K562 (cell line): ENCODE results near the gene PRRT2. TPM values are rescaled to one million over a fixed set of nuclear protein-coding genes. Genes with fewer than 3 reads are reported as not detected.
A peak's percentile ranks its signal among the peaks of the same experiment; 100 is the strongest.

Experiments
- ATAC-seq: fragments of 200-7000 bp; cut with Tn5 transposase; 3 replicates; pipeline ENCODE4 v1.9.1; 2020; ENCODE audit warnings: moderate library complexity
- BruUV-seq: library from RNA; stranded (reverse); fragments of 400-500 nt; replicated peaks from 2 replicates; lab custom pipeline; 2021; lab: Mats Ljungman, UMichigan
- CTCF ChIA-PET: fragments of 300-600 bp; formaldehyde crosslinking; extraction: SDS; loops from one replicate; lab custom pipeline; 2021; ENCODE audit warnings: low intra/inter-chr PET ratio; lab: Yijun Ruan, JAX
- POLR2A ChIA-PET: fragments of 300-600, 350-650 bp; sonication (Branson Sonifier 250); formaldehyde crosslinking; extraction: SDS; loops from one replicate; lab custom pipeline; 2021; ENCODE audit warnings: antibody characterized with exemption, inconsistent platforms; lab: Yijun Ruan, JAX
- DNase-seq, 4 experiments: peaks; one replicate each; pipeline versions ENCODE4 v3.0.0 to v3.0.0-alpha.2; 2011 to 2018; ENCODE audit warnings: low spot score in 3 of 4, mixed read lengths in 3 of 4; ENCODE audit errors: extremely low read depth in 1 of 4
- FAIRE-seq: peaks from 2 replicates; lab custom pipeline; 2011; peaks lifted over from hg19 to GRCh38; lab: Jason Lieb, UNC
- H2AFZ ChIP-seq: 2 replicates; pipeline ENCODE4 v1.6.0; 2011; ENCODE audit warnings: low read depth, low read length, control low read depth, inconsistent platforms
- H3K27ac ChIP-seq: fragments of 200-600 bp; 3 replicates; pipeline ENCODE4 v1.8.0; 2011; ENCODE audit warnings: low read depth, mild to moderate bottlenecking, control low read depth, inconsistent platforms, low read length, moderate library complexity, mixed read lengths; ENCODE audit errors: extremely low read depth
- H3K27me3 ChIP-seq, 2 experiments: fragments of 300-600 bp in 1 of 2; 2 replicates in 1 of 2; 3 replicates in 1 of 2; pipeline versions ENCODE4 v1.6.0 to v1.8.0; 2011; ENCODE audit warnings: inconsistent platforms in 2 of 2, low read length in 2 of 2, mild to moderate bottlenecking in 1 of 2, mixed read lengths in 1 of 2, moderate library complexity in 1 of 2; ENCODE audit not compliant: control insufficient read depth in 2 of 2, insufficient read depth in 2 of 2
- H3K36me3 ChIP-seq: fragments of 300-600 bp; 3 replicates; pipeline ENCODE4 v1.8.0; 2011; ENCODE audit warnings: mild to moderate bottlenecking, low read length, inconsistent platforms; ENCODE audit not compliant: control insufficient read depth, insufficient read depth
- H3K4me1 ChIP-seq, 2 experiments: fragments of 200-600 bp in 1 of 2; replicated peaks in 1 of 2; 2 replicates in 1 of 2; 3 replicates in 1 of 2; pipeline versions ENCODE4 v1.5.1 to v1.8.0; 2011; ENCODE audit warnings: inconsistent platforms in 2 of 2, low read length in 2 of 2, mild to moderate bottlenecking in 1 of 2, mixed read lengths in 1 of 2, moderate library complexity in 1 of 2; ENCODE audit not compliant: control insufficient read depth in 2 of 2, insufficient read depth in 2 of 2
- H3K4me2 ChIP-seq: 2 replicates; pipeline ENCODE4 v1.6.1; 2011; ENCODE audit warnings: low read length, control low read depth, inconsistent platforms, mixed read lengths; ENCODE audit not compliant: insufficient read depth
- H3K4me3 ChIP-seq: fragments of 200-600 bp; sonication (generic), shearing (Covaris generic); 2 replicates; pipeline ENCODE4 v1.5.1; 2016; ENCODE audit warnings: control low read depth, inconsistent platforms
- H3K79me2 ChIP-seq: fragments of 200-600 bp; 3 replicates; pipeline ENCODE4 v1.8.0; 2011; ENCODE audit warnings: low read length, inconsistent platforms; ENCODE audit not compliant: control insufficient read depth, insufficient read depth
- H3K9ac ChIP-seq, 2 experiments: 2 replicates each; pipeline versions ENCODE4 v1.6.0 to v1.6.1; 2011; ENCODE audit warnings: low read depth in 2 of 2, low read length in 2 of 2, control low read depth in 1 of 2, inconsistent platforms in 1 of 2, mild to moderate bottlenecking in 1 of 2, mixed read lengths in 1 of 2; ENCODE audit not compliant: insufficient read depth in 1 of 2
- H3K9me1 ChIP-seq: one replicate; pipeline ENCODE4 v1.6.0; 2011; ENCODE audit warnings: inconsistent platforms, mild to moderate bottlenecking, low read length, moderate library complexity; ENCODE audit not compliant: control insufficient read depth, insufficient read depth
- H3K9me3 ChIP-seq: replicated peaks from 2 replicates; pipeline ENCODE4 v1.5.1; 2011; ENCODE audit warnings: low read depth, low read length, inconsistent platforms; ENCODE audit not compliant: control insufficient read depth, insufficient read depth
- H4K20me1 ChIP-seq: replicated peaks from 2 replicates; pipeline ENCODE4 v1.6.1; 2011; ENCODE audit warnings: low read length, inconsistent platforms, mixed read lengths; ENCODE audit not compliant: control insufficient read depth, insufficient read depth
- KDM5B ChIP-seq: fragments of 200-600 bp; sonication (generic); IDR thresholded peaks from 2 replicates; pipeline ENCODE4 v1.6.1; 2012; ENCODE audit warnings: low read depth, mild to moderate bottlenecking, moderate library complexity, low read length, control low read depth, inconsistent platforms; ENCODE audit not compliant: insufficient replicate concordance
- ZNF561 ChIP-seq: fragments of 450-650 bp; formaldehyde crosslinking; conservative IDR thresholded peaks from 2 replicates; pipeline ENCODE4 v1.4.0; 2020; ENCODE audit warnings: mild to moderate bottlenecking, moderate library complexity
- WGBS: fragments of 100-300 bp; shearing (Covaris generic); methylation state at CpG from one replicate; pipeline ENCODE4 v1.1.6; 2016; ENCODE audit warnings: low coverage, mixed read lengths; ENCODE audit not compliant: insufficient coverage; ENCODE audit errors: missing lambda C conversion rate; 5-methylcytosine and 5-hydroxymethylcytosine counted together
- in situ Hi-C: fragments of 300-500 bp; cut with MboI; formaldehyde crosslinking; loops from 4 replicates; pipeline ENCODE4 v1.15.0; 2018; ENCODE audit warnings: inconsistent platforms, mixed read lengths
- intact Hi-C: fragments of 100-400 bp; cut with micrococcal nuclease; formaldehyde crosslinking; loops from 2 replicates; pipeline ENCODE4 v1.14.2; 2022
- polyA plus RNA-seq, 8 experiments: library from polyadenylated mRNA; depleted of rRNA in 4 of 8; stranded (reverse) in 5 of 8; unstranded in 3 of 8; fragments of >200 nt; fragmentation: Nextera tagmentation in 2 of 8; fragmentation: Illumina TruSeq in 1 of 8; extraction: Ambion mirVana in 2 of 8; extraction: Trizol in 1 of 8; gene quantifications; 2 replicates each; pipeline versions ENCODE4 v1.2.1 to v1.2.3, GENCODE V29; 2011 to 2014; ENCODE audit warnings: inconsistent platforms in 1 of 8, missing spikeins in 1 of 8
- total RNA-seq, 7 experiments: library from RNA; depleted of rRNA in 6 of 7; stranded (reverse); fragments of >200 nt in 6 of 7; fragmentation: Illumina TruSeq in 2 of 7; extraction: Trizol in 2 of 7; gene quantifications; 2 replicates each; pipeline versions ENCODE4 v1.2.1 to v1.2.3, GENCODE V29; 2011 to 2021; ENCODE audit warnings: low replicate concordance in 1 of 7

Gene PRRT2
- total and polyA plus RNA-seq, 9 of the 15 experiments (the other 6 are each of a cell fraction or from before 2014, with no cell fraction given) = 0.11 to 1.0 (median 0.42) TPM; not detected in 2

DNA sequence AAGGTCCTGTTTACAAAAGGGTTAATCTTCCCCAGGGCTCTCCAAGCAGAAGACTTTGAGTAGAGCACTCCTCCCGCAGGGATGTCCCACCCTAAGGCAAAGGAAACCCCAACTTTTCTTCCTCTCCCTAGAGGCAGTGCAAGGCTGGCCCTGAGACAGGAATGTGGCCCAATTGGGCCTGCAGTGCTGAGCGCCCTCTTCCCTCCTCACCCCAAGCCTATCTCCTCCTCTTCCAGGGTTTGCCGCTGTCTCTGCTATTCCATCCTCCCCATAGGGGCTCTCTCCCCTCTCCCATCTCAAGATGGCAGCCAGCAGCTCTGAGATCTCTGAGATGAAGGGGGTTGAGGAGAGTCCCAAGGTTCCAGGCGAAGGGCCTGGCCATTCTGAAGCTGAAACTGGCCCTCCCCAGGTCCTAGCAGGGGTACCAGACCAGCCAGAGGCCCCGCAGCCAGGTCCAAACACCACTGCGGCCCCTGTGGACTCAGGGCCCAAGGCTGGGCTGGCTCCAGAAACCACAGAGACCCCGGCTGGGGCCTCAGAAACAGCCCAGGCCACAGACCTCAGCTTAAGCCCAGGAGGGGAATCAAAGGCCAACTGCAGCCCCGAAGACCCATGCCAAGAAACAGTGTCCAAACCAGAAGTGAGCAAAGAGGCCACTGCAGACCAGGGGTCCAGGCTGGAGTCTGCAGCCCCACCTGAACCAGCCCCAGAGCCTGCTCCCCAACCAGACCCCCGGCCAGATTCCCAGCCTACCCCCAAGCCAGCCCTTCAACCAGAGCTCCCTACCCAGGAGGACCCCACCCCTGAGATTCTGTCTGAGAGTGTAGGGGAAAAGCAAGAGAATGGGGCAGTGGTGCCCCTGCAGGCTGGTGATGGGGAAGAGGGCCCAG lies 1.0 kb downstream of the PRRT2 start:
- peak overlapping the region in 1 of 2 experiments; percentile 49; a peak in 2 of 4 replicates for H3K9ac ChIP-seq
- ATAC-seq = no peak
- peak overlapping the region; percentile 71; the same call in 1 of the 2 replicates for H2AFZ ChIP-seq
- intact Hi-C loops (loop anchor here (10.0 kb wide), 1 partner anchor 212 kb away; the partner anchor contains the start of gene C16orf92), in situ Hi-C loops (no loop called here)
- peaks cover 31% of the 10 kb centered on the region for H3K36me3 ChIP-seq
- FAIRE-seq = no peak
- no peaks in the 10 kb centered on the region for H3K9me1 ChIP-seq
- TF ChIP-seq ZNF561 (no peak), KDM5B (peak; percentile 1)
- no peaks in the 10 kb centered on the region for H3K9me3 ChIP-seq
- H3K4me2 ChIP-seq = peak overlapping the region; percentile 64; the same call in 1 of the 2 replicates
- DNase-seq = no peak
- ChIA-PET POLR2A (interaction anchor here (0.5 to 1.5 kb wide), 5 partner anchors 13 to 642 kb away, joined by 3 read pairs; no protein-coding TSS in a partner anchor), CTCF (no interaction called here)
- no peaks in the 10 kb centered on the region for H3K27me3 ChIP-seq
- H3K4me3 ChIP-seq = no peak overlapping the region
- peaks cover 44% of the 10 kb centered on the region for H3K79me2 ChIP-seq
- peaks cover 43 to 82% of the 10 kb centered on the region in 2 experiments for H3K4me1 ChIP-seq
- 74% methylated on average over 7 of the region's 9 CpGs for WGBS
- H4K20me1 ChIP-seq = peaks cover 21% of the 10 kb centered on the region; the same call in 1 of the 2 replicates
- no peak overlapping the region for H3K27ac ChIP-seq
- BruUV-seq = no TSS peak
